SU-DHL-6 (cell line): ENCODE measurements around the gene TACR3.

Experiments
- CTCF ChIP-seq: fragments of 200-600 bp; sonication (generic); IDR thresholded peaks from one replicate; pipeline ENCODE4 v1.5.1; 2017; ENCODE audit warnings: antibody characterized with exemption, mild to moderate bottlenecking, low read length, moderate library complexity; ENCODE audit not compliant: insufficient read depth, poor library complexity, severe bottlenecking
- EZH2phosphoT487 ChIP-seq: fragments of 200-600 bp; sonication (generic), shearing (Covaris generic); conservative IDR thresholded peaks from 2 replicates; pipeline ENCODE4 v1.6.1; 2018; ENCODE audit warnings: mild to moderate bottlenecking, antibody characterized with exemption, low read length, moderate library complexity, mixed read lengths

GRCh38 chr4:103648541-103648940, 71.2 kb downstream of the TACR3 start:
- TF ChIP-seq CTCF (no peak), EZH2phosphoT487 (no peak)
